Left ventricle myocardium inferior (tissue), 1 donor: ENCODE results near the gene COL12A1. TPM values are rescaled to one million over a fixed set of nuclear protein-coding genes. Genes with fewer than 3 reads are reported as not detected.

Experiments
- DNase-seq: peaks from one replicate; pipeline ENCODE4 v3.0.0-alpha.2; 2020
- H3K27ac ChIP-seq: fragments of 200-600 bp; replicated peaks from 2 replicates; pipeline ENCODE4 v1.8.0; 2021
- H3K27me3 ChIP-seq: fragments of 200-600 bp; 2 replicates; pipeline ENCODE4 v1.8.0; 2021; ENCODE audit warnings: low read depth
- H3K36me3 ChIP-seq: fragments of 200-600 bp; 2 replicates; pipeline ENCODE4 v1.8.0; 2021
- H3K4me1 ChIP-seq: fragments of 200-600 bp; 2 replicates; pipeline ENCODE4 v1.8.0; 2021
- H3K4me3 ChIP-seq: fragments of 200-600 bp; 2 replicates; pipeline ENCODE4 v1.8.0; 2021; ENCODE audit warnings: mild to moderate bottlenecking, moderate library complexity
- H3K9me3 ChIP-seq: fragments of 200-600 bp; replicated peaks from 2 replicates; pipeline ENCODE4 v1.8.0; 2021
- intact Hi-C: fragments of 100-400 bp; cut with micrococcal nuclease; formaldehyde crosslinking; loops from one replicate; pipeline ENCODE4 v1.11.0; 2022
- total RNA-seq: library from RNA; stranded (reverse); fragmentation: NEBNext Ultra II Directional; extraction: Animal tissue kit (Norgen Biotek cat#: 25700); gene quantifications from one replicate; pipeline ENCODE4 v1.2.1, GENCODE V29; 2021
- TF ChIP-seq, protein P1 (sequence below): fragments of 200-600 bp; IDR thresholded peaks from 2 replicates; pipeline ENCODE4 v1.8.0; 2021; ENCODE audit warnings: antibody characterized with exemption, mild to moderate bottlenecking, borderline replicate concordance
- donor health status: DM: no; HTN: yes; CAD: no; lungs with severe emphysema.

Gene COL12A1
- total RNA-seq, 1 donor from 2014 or later: 12.2 TPM

DNA sequence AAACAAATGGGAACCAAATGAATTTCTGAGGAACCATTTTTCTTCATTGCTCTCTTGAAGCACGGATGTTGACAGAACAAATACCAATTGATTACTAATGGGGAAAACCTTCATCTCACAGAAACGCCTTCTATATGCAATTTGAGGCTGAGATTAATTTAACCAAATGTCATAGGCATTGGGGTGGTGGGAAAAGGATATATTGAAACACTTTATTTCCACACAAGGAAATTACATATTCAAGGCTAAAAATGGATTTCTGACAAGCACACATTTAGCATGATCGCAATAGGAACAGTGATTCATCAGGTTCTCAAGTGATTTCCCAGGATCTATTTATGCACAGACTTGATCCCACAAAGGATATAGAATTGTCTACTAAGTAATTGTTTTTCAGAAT lies 88.9 kb downstream of the COL12A1 start:
- no peaks in the 10 kb centered on the region for H3K4me1 ChIP-seq
- H3K27ac ChIP-seq: no peak overlapping the region
- intact Hi-C loops: no loop called here
- no peak overlapping the region for H3K4me3 ChIP-seq
- TF ChIP-seq, protein P1, sequence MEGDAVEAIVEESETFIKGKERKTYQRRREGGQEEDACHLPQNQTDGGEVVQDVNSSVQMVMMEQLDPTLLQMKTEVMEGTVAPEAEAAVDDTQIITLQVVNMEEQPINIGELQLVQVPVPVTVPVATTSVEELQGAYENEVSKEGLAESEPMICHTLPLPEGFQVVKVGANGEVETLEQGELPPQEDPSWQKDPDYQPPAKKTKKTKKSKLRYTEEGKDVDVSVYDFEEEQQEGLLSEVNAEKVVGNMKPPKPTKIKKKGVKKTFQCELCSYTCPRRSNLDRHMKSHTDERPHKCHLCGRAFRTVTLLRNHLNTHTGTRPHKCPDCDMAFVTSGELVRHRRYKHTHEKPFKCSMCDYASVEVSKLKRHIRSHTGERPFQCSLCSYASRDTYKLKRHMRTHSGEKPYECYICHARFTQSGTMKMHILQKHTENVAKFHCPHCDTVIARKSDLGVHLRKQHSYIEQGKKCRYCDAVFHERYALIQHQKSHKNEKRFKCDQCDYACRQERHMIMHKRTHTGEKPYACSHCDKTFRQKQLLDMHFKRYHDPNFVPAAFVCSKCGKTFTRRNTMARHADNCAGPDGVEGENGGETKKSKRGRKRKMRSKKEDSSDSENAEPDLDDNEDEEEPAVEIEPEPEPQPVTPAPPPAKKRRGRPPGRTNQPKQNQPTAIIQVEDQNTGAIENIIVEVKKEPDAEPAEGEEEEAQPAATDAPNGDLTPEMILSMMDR: no peak
- no peaks in the 10 kb centered on the region for H3K27me3 ChIP-seq
- no peaks in the 10 kb centered on the region for H3K36me3 ChIP-seq
- H3K9me3 ChIP-seq: no peaks in the 10 kb centered on the region
- DNase-seq: no peak

DNA sequence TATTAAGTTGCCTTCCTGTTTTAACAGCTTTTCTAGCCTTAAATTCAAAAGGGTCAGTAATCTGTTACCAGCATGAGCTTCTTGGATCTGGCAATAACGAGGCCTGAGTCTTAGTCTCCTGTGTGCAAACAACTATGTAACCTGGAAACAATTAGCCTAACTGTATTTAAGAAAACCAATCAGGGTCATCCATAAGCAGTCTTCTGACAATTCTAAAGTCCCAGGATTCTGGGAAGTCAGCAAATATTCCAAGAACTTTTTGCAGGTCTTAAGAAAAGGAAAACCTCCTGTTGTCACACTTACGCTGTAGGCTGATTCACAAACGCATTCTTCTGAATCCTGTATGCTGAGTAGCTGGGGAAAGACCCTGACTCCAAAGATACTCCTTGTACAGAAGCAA lies 90.4 kb downstream of the COL12A1 start:
- Histone ChIP-seq H3K27ac (no peak overlapping the region), H3K9me3 (no peaks in the 10 kb centered on the region), H3K36me3 (no peaks in the 10 kb centered on the region), H3K4me1 (no peaks in the 10 kb centered on the region), H3K4me3 (no peak overlapping the region), H3K27me3 (no peaks in the 10 kb centered on the region)
- intact Hi-C loops: no loop called here
- TF ChIP-seq, protein P1: no peak
- DNase-seq: no peak

DNA sequence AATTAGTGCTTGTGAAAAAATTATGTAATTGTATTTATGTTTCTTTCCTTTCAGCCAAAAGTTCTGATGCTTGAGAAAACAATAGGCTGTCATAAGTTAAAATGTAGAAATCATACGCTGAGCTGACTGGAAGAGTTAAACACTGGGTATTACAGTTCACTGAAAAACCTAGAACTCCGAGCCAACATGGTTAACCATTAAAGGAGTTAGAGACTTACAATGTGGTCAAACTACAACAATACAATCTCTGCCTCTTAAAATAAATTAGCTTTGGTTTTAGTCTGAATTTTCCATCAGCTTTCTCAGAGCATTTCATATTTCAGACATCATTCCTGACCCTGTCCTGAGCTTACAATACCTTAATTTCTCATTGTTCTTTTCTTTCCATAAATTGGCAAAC lies 91.0 kb downstream of the COL12A1 start:
- Histone ChIP-seq H3K36me3 (no peaks in the 10 kb centered on the region), H3K27ac (no peak overlapping the region), H3K27me3 (no peaks in the 10 kb centered on the region), H3K4me3 (no peak overlapping the region), H3K4me1 (no peaks in the 10 kb centered on the region), H3K9me3 (no peaks in the 10 kb centered on the region)
- TF ChIP-seq, protein P1: no peak
- DNase-seq: no peak
- intact Hi-C loops: no loop called here

DNA sequence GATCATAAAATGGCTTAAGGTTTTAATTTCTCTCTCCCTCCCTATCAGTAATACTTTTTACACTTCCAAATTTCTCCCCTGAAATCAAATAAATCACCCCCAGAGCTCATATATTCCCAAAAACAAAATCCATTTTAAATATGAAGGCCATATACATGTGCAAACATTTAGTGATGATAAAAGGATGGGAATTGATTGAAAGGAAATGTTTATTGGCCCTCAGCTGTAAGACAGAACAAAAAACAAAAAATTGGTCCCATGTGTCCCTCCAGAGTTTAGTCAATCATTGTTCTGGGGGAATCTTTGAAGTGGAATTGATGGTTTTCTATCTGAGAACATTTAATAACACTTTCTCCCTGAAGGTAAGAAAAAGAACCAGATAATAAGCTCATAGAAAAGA lies 91.7 kb downstream of the COL12A1 start:
- H3K27ac ChIP-seq: no peak overlapping the region
- no peak for DNase-seq
- no peaks in the 10 kb centered on the region for H3K4me1 ChIP-seq
- TF ChIP-seq, protein P1: no peak
- intact Hi-C loops: no loop called here
- H3K4me3 ChIP-seq: no peak overlapping the region
- H3K9me3 ChIP-seq: no peaks in the 10 kb centered on the region
- no peaks in the 10 kb centered on the region for H3K36me3 ChIP-seq
- H3K27me3 ChIP-seq: no peaks in the 10 kb centered on the region

DNA sequence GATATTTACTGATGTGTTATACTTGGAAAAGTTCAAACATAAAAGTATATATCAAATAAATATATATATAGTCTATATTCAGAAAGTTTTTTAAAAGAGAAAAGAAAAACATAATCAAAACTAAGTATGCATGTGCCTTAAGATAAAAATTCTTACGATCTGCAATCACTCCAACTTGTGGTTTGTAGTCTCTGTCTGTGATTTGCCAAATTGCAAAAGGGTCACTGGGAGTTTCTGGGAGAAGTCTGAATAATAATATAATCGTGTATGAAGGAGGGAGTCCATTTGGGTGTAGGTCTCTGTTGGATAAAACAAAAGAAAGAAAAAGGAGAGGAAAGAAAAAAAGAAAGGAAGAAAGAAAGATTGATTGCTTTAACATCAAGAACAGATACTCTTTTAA lies 92.4 kb downstream of the COL12A1 start:
- Histone ChIP-seq H3K4me3 (no peak overlapping the region), H3K27me3 (no peaks in the 10 kb centered on the region), H3K27ac (no peak overlapping the region), H3K9me3 (no peaks in the 10 kb centered on the region), H3K36me3 (no peaks in the 10 kb centered on the region), H3K4me1 (no peaks in the 10 kb centered on the region)
- intact Hi-C loops: no loop called here
- DNase-seq: no peak
- TF ChIP-seq, protein P1: no peak

DNA sequence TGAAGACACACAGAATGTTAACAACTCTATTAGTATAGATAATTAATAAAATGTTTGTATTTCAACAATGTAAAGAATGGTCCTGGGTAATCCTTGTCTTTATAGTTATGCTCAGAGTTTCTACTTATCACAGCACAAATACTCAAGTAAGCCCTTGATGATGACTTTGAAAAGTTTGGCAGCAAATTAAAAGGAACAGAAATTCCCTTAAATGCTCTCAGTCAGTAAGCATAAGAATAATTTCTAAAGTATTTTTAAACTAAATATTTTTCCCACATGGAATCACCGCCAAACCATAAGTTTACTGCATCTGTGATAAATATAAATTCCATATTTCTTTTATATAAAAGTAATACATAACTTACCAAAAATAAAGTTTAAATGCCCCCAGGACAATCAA lies 96.1 kb downstream of the COL12A1 start:
- Histone ChIP-seq H3K4me1 (no peaks in the 10 kb centered on the region), H3K9me3 (no peaks in the 10 kb centered on the region), H3K4me3 (no peak overlapping the region), H3K27me3 (no peaks in the 10 kb centered on the region), H3K27ac (no peak overlapping the region), H3K36me3 (no peaks in the 10 kb centered on the region)
- intact Hi-C loops: no loop called here
- DNase-seq: no peak
- TF ChIP-seq, protein P1: no peak
